ENCODE results near the gene IRS1.
A peak's percentile ranks its signal among the peaks of the same experiment; 100 is the strongest.

Gene IRS1

DNA sequence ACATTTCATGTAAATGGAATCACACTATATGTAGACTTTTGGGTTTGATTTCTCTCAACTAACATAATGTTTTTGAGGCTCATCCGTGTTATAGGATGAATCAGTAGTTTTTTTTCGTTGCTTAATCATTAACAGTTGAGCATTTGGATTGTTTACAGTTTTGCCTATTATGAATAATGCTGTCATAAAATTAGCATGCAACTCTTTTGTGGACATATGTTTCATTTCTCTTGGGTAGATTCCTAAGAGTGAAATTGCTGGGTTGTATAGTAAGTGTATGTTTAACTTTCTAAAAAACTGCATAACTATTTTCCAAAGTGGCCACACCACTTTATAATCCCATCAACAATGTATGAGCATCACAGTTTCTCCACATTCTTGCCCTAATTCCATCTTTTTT is 28.6 kb upstream of the IRS1 start:
- Histone ChIP-seq H3K4me1 (ENCODE audit: control insufficient read depth, insufficient read depth, low read length, poor library complexity, severe bottlenecking) (no peaks in the 10 kb centered on the region), H3K27me3 (replicated peaks; ENCODE audit: control insufficient read depth, insufficient read depth, low read length, poor library complexity, severe bottlenecking) (no peaks in the 10 kb centered on the region), H3K9me3 (ENCODE audit: control insufficient read depth, low read length) (no peaks in the 10 kb centered on the region), H3K36me3 (ENCODE audit: control insufficient read depth, insufficient read depth, low read length) (no peaks in the 10 kb centered on the region), H3K27ac (ENCODE audit: insufficient read depth, low read length, poor library complexity, severe bottlenecking) (no peak overlapping the region), H3K4me3 (ENCODE audit: insufficient read depth, low read depth, low read length, poor library complexity, severe bottlenecking) (no peak overlapping the region)
- DNase-seq, result no peak

DNA sequence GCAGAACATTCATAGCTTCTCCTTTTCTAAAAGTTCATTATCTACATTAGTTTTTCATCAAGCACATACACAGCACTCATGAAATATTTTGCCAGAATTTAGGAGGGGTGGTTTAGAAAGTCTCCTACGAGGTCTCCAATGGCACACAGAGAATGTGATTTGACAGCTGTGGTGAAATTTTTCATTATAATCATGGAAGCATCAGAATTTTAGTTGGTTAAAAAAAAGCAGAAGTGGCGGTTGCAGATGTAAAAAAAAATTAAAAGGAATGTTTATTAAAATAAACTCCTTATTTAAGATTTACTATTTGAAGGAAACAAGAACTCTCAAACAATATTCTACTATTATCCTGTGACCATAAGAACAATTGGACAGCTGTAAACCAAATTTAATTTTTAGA is 25.4 kb upstream of the IRS1 start:
- no peaks in the 10 kb centered on the region for H3K27me3 ChIP-seq (replicated peaks; ENCODE audit: control insufficient read depth, insufficient read depth, low read length, poor library complexity, severe bottlenecking)
- H3K9me3 ChIP-seq (ENCODE audit: control insufficient read depth, low read length), result no peaks in the 10 kb centered on the region
- H3K4me3 ChIP-seq (ENCODE audit: insufficient read depth, low read depth, low read length, poor library complexity, severe bottlenecking), result no peak overlapping the region
- no peak for DNase-seq
- H3K36me3 ChIP-seq (ENCODE audit: control insufficient read depth, insufficient read depth, low read length), result no peaks in the 10 kb centered on the region
- no peak overlapping the region for H3K27ac ChIP-seq (ENCODE audit: insufficient read depth, low read length, poor library complexity, severe bottlenecking)
- no peaks in the 10 kb centered on the region for H3K4me1 ChIP-seq (ENCODE audit: control insufficient read depth, insufficient read depth, low read length, poor library complexity, severe bottlenecking)

DNA sequence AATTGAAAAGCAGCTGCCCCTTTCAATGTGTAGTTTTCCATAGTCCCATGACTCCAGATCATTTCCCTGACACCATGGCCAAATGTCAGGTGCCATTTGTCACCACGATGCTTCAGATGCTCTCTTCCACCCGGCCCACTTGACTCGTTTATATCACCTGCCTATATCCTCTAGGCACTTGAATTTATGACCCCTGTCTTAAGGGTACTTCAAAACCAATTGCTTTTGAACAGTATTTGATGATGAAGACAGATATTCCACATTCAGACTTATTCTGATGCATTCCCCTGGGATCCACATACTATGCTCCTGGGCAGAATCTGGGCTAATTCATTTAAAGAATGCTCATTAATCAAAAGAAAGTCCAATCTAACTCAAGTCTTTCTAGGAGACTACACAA is 19.3 kb upstream of the IRS1 start:
- H3K27me3 ChIP-seq (replicated peaks; ENCODE audit: control insufficient read depth, insufficient read depth, low read length, poor library complexity, severe bottlenecking), result no peaks in the 10 kb centered on the region
- DNase-seq, result no peak
- no peaks in the 10 kb centered on the region for H3K9me3 ChIP-seq (ENCODE audit: control insufficient read depth, low read length)
- no peak overlapping the region for H3K27ac ChIP-seq (ENCODE audit: insufficient read depth, low read length, poor library complexity, severe bottlenecking)
- no peak overlapping the region for H3K4me3 ChIP-seq (ENCODE audit: insufficient read depth, low read depth, low read length, poor library complexity, severe bottlenecking)
- no peaks in the 10 kb centered on the region for H3K36me3 ChIP-seq (ENCODE audit: control insufficient read depth, insufficient read depth, low read length)
- no peaks in the 10 kb centered on the region for H3K4me1 ChIP-seq (ENCODE audit: control insufficient read depth, insufficient read depth, low read length, poor library complexity, severe bottlenecking)

DNA sequence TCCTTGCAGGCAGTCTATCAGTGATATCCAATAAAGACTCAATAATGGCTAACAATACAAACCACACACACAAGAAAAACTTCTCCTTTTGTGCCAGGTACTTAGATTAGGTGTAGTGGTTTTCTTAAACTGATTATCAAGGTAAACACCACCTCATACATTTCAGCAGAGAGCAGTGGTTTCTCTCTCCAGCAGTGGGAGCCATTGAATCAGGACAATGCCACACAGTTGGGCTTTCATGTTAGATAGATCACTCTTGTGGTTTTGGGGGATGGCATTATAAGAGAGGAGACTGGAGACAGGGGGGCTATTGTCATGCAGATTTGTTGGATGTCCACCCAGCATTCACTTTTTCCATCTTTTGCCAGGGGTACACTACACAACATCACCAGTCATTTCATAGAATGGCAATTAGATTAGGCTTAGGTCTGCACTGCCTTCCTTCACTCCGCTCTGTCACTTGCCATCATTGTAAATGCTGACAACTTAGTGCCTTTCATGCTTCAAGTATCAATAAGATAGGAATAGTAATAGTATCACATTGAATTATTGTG is 13.6 kb upstream of the IRS1 start:
- Histone ChIP-seq H3K27ac (ENCODE audit: insufficient read depth, low read length, poor library complexity, severe bottlenecking) (no peak overlapping the region), H3K4me3 (ENCODE audit: insufficient read depth, low read depth, low read length, poor library complexity, severe bottlenecking) (no peak overlapping the region), H3K9me3 (ENCODE audit: control insufficient read depth, low read length) (no peaks in the 10 kb centered on the region), H3K4me1 (ENCODE audit: control insufficient read depth, insufficient read depth, low read length, poor library complexity, severe bottlenecking) (no peaks in the 10 kb centered on the region), H3K36me3 (ENCODE audit: control insufficient read depth, insufficient read depth, low read length) (no peaks in the 10 kb centered on the region), H3K27me3 (replicated peaks; ENCODE audit: control insufficient read depth, insufficient read depth, low read length, poor library complexity, severe bottlenecking) (peaks cover 2% of the 10 kb centered on the region)
- DNase-seq, result no peak

DNA sequence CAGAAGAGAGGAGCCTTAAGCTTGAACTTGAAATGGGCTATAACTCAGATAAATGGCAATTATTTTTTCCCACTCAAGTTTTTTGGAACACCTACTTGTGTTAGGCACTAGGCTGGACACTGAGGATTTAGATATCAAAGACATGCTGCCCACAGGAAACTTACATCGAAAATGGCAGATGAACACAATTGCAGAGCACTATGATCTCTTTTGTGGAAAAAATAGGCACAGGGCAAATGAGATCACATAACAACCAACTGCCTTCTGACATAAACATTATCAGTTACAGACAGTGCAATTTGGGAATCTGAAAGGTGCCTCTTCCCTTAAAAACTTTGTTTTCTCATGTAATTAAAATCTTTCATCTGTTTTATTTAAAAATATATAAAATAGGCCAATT is 3.8 kb upstream of the IRS1 start:
- Histone ChIP-seq H3K27me3 (replicated peaks; ENCODE audit: control insufficient read depth, insufficient read depth, low read length, poor library complexity, severe bottlenecking) (no peaks in the 10 kb centered on the region), H3K4me1 (ENCODE audit: control insufficient read depth, insufficient read depth, low read length, poor library complexity, severe bottlenecking) (peaks cover 19% of the 10 kb centered on the region), H3K9me3 (ENCODE audit: control insufficient read depth, low read length) (no peaks in the 10 kb centered on the region), H3K36me3 (ENCODE audit: control insufficient read depth, insufficient read depth, low read length) (no peaks in the 10 kb centered on the region), H3K27ac (ENCODE audit: insufficient read depth, low read length, poor library complexity, severe bottlenecking) (no peak overlapping the region), H3K4me3 (ENCODE audit: insufficient read depth, low read depth, low read length, poor library complexity, severe bottlenecking) (no peak overlapping the region)
- DNase-seq, result no peak

DNA sequence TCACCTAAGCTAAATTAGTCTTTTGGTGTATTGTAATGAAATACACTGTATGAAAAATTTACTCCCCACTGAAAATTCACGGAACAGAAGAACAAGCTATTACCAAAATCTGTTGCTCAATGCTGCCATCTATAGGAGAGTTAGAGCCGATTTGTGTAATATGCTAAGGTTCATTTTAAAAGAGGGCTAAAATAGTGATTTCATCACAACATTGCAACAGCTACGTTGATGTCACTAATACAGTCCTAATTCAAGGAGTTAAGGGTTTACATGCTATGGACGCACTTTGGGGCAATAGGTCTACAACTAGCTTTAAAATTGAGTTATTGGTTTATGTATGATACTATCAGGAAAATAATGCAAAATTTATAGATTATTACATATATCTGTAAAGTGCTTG is 3.0 kb upstream of the IRS1 start:
- Histone ChIP-seq H3K9me3 (ENCODE audit: control insufficient read depth, low read length) (no peaks in the 10 kb centered on the region), H3K27me3 (replicated peaks; ENCODE audit: control insufficient read depth, insufficient read depth, low read length, poor library complexity, severe bottlenecking) (no peaks in the 10 kb centered on the region), H3K4me1 (ENCODE audit: control insufficient read depth, insufficient read depth, low read length, poor library complexity, severe bottlenecking) (peaks cover 23% of the 10 kb centered on the region), H3K4me3 (ENCODE audit: insufficient read depth, low read depth, low read length, poor library complexity, severe bottlenecking) (no peak overlapping the region), H3K36me3 (ENCODE audit: control insufficient read depth, insufficient read depth, low read length) (no peaks in the 10 kb centered on the region), H3K27ac (ENCODE audit: insufficient read depth, low read length, poor library complexity, severe bottlenecking) (no peak overlapping the region)
- no peak for DNase-seq

DNA sequence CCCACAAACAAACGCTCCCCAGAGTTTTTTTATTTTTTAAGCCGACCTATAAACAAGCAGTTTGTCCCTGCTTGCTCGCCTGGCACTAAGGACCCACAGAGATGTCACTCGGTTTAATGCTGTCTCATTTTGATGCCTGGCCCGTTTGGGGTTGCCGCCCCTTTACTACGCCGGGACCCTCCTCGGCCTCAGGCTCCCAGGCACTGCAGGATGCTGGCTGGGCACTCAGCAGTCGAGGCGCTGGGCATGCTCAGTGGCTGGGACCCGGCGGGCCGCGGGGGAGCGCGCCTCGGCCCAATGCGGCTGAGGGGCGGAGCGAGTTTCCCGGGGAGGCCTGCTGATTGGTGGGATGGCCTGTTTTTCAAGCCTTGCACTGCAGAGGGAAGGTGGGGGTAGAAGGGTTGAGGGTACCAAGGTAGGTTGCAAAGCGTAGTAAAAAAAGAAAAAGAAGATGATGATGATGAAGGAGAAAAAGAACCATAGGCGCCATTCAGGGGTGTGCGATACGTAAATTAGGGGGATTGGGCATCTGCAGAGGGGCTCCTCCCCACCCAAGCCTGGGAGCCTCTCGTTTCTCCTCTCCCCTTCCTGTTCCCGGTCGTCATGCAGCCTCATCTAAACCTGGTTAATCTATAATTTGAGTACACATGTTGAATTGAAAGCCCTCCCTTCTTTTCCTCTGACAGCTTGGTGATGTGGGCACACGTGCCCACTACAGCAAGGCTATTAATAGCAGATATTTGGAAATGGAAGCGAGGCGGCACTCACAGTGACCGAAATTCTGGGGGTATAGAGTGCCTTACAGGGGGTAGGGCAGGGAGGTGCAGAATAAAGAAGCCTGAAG is 1.5 kb upstream of the IRS1 start:
- H3K36me3 ChIP-seq (ENCODE audit: control insufficient read depth, insufficient read depth, low read length), result no peaks in the 10 kb centered on the region
- H3K4me1 ChIP-seq (ENCODE audit: control insufficient read depth, insufficient read depth, low read length, poor library complexity, severe bottlenecking), result peaks cover 23% of the 10 kb centered on the region
- H3K9me3 ChIP-seq (ENCODE audit: control insufficient read depth, low read length), result no peaks in the 10 kb centered on the region
- DNase-seq, result peak in 2 of 3 donors; percentile 23 to 39
- no peak overlapping the region for H3K27ac ChIP-seq (ENCODE audit: insufficient read depth, low read length, poor library complexity, severe bottlenecking)
- H3K27me3 ChIP-seq (replicated peaks; ENCODE audit: control insufficient read depth, insufficient read depth, low read length, poor library complexity, severe bottlenecking), result no peaks in the 10 kb centered on the region
- peak overlapping the region; percentile 29 for H3K4me3 ChIP-seq (ENCODE audit: insufficient read depth, low read depth, low read length, poor library complexity, severe bottlenecking)

DNA sequence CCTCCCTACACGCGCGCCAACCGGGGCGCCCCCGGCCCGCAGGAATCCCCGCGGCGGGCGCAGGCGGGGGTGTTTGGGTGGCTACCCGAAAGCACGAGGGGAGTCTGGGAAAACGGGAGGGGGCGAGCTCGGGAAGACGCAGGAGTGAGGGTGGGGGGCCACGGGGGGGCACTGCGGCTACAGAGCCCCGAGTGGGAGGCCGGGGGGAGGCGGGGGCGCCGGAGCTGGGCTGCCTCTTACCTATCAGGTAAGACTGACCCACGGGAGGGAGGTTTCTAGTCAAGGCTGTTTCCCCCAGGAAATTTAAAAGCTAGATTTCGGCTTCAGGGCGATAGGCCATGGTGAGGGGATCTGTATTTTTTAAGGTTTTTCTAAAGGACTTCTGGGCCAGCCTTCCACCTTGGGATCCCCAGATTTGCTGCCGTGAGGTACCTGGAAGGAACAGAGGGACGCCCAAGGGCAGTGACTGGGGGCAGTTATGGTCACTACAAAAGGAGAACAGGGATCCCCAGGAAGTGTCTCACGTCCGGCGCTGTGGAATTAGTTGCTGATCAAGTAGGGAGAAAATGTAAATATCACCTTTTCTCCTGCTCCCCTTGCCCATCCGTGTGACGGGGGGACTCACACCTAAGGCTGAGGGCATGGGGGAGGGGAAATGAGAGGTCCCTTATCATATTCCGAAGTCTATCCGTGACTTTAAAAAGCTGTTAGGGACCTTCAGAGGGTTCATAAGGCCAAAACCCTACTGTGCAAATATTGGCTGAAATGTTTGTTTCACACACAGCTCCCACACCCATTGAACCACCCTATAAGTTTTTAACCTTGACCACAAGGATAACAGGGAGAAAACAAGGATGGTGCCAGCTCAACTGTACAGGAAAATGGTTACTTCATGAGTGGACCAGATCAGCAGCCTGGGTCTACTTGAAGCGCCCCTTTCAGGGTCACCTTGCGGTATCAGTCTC is 638 bp upstream of the IRS1 start:
- Histone ChIP-seq H3K36me3 (ENCODE audit: control insufficient read depth, insufficient read depth, low read length) (no peaks in the 10 kb centered on the region), H3K4me3 (ENCODE audit: insufficient read depth, low read depth, low read length, poor library complexity, severe bottlenecking) (peak overlapping the region; percentile 29), H3K27me3 (replicated peaks; ENCODE audit: control insufficient read depth, insufficient read depth, low read length, poor library complexity, severe bottlenecking) (no peaks in the 10 kb centered on the region), H3K9me3 (ENCODE audit: control insufficient read depth, low read length) (no peaks in the 10 kb centered on the region), H3K4me1 (ENCODE audit: control insufficient read depth, insufficient read depth, low read length, poor library complexity, severe bottlenecking) (peaks cover 23% of the 10 kb centered on the region), H3K27ac (ENCODE audit: insufficient read depth, low read length, poor library complexity, severe bottlenecking) (no peak overlapping the region)
- no peak for DNase-seq

DNA sequence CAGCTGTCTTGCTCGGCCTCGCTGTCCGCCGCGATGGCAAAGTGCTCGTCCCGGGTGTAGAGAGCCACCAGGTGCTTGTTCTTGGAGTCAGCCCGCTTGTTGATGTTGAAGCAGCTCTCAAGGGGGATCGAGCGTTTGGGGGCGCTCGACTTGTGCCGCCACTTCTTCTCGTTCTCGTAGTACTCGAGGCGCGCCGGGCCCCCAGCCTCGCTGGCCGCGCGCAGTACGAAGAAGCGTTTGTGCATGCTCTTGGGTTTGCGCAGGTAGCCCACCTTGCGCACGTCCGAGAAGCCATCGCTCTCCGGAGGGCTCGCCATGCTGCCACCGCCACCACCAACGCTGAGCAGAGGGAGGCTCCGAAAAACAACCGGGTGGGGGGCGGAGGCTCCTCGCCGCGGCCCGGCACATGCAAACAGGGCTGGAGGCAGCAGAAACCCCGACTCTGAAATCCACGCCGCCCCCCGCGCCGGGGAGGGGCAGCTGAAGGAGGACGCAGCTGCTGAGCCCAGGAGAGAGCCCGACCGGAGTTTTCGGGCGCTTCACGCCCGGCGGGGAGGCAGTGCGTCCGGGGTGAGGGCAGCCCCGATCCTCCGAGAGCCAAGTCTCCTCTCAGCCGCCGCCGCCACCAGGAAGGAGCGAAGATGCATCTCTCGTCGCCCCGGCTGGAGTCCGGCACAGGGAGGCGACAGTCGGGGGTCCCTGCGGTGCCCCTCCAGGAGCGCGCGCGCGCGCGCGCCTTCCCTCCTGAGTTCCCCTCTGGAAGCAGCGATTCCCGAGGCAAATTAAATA is 1.0 kb downstream of the IRS1 start:
- H3K27ac ChIP-seq (ENCODE audit: insufficient read depth, low read length, poor library complexity, severe bottlenecking), result peak overlapping the region; percentile 51
- H3K36me3 ChIP-seq (ENCODE audit: control insufficient read depth, insufficient read depth, low read length), result no peaks in the 10 kb centered on the region
- peak overlapping the region; percentile 88 for H3K4me3 ChIP-seq (ENCODE audit: insufficient read depth, low read depth, low read length, poor library complexity, severe bottlenecking)
- peaks cover 23% of the 10 kb centered on the region for H3K4me1 ChIP-seq (ENCODE audit: control insufficient read depth, insufficient read depth, low read length, poor library complexity, severe bottlenecking)
- DNase-seq, result peak in 1 of 3 donors; percentile 12
- no peaks in the 10 kb centered on the region for H3K27me3 ChIP-seq (replicated peaks; ENCODE audit: control insufficient read depth, insufficient read depth, low read length, poor library complexity, severe bottlenecking)
- no peaks in the 10 kb centered on the region for H3K9me3 ChIP-seq (ENCODE audit: control insufficient read depth, low read length)

All from effector memory CD4-positive, alpha-beta T cell (primary cell).